ENCODE measurements around the gene CHD8. TPM values are rescaled to one million over a fixed set of nuclear protein-coding genes. Genes with fewer than 3 reads are reported as not detected.
"Not testable (repeated sequence)": the region's sequence is repeated elsewhere in the genome, so short reads cannot be mapped to it uniquely, and the experiment has no call there.

Gene CHD8
- total RNA-seq, 1 experiment from 2014 or later, result 41.0 TPM

GRCh38 chr14:21467616-21468015, 11.7 kb upstream of the CHD8 start:
- H3K27me3 ChIP-seq (replicated peaks), result no peaks in the 10 kb centered on the region
- H3K27ac ChIP-seq, result no peak overlapping the region
- H3K9me3 ChIP-seq (replicated peaks), result no peaks in the 10 kb centered on the region
- H3K4me3 ChIP-seq, result no peak overlapping the region
- H3K36me3 ChIP-seq, result peaks cover 27% of the 10 kb centered on the region
- DNase-seq (ENCODE audit: low read depth in 1 of 2, low spot score in 2 of 2), result no peak
- no peaks in the 10 kb centered on the region for H3K4me1 ChIP-seq (replicated peaks)

GRCh38 chr14:21455592-21455911, 371 bp downstream of the CHD8 start:
- Histone ChIP-seq H3K27me3 (replicated peaks) (no peaks in the 10 kb centered on the region), H3K4me3 (peak overlapping the region; percentile 55), H3K9me3 (replicated peaks) (no peaks in the 10 kb centered on the region), H3K27ac (peak overlapping the region; percentile 30), H3K4me1 (replicated peaks) (peaks cover 6% of the 10 kb centered on the region; the same call in 1 of the 2 replicates), H3K36me3 (peaks cover 9% of the 10 kb centered on the region)
- DNase-seq (ENCODE audit: low read depth in 1 of 2, low spot score in 2 of 2), result no peak

- Histone ChIP-seq H3K9me3 (replicated peaks) (no peaks in the 10 kb centered on the region), H3K27me3 (replicated peaks) (no peaks in the 10 kb centered on the region), H3K4me3 (peak overlapping the region; percentile 55), H3K36me3 (peaks cover 6% of the 10 kb centered on the region), H3K4me1 (replicated peaks) (peaks cover 6% of the 10 kb centered on the region; the same call in 1 of the 2 replicates), H3K27ac (no peak overlapping the region)
- peak in 1 of 2 experiments; percentile 4 for DNase-seq (ENCODE audit: low read depth in 1 of 2, low spot score in 2 of 2)
Observed at GRCh38 chr14:21454843-21455544, 929 bp downstream of the CHD8 start.

- no peak for DNase-seq (ENCODE audit: low read depth in 1 of 2, low spot score in 2 of 2)
Observed at GRCh38 chr14:21449899-21450216, 6.1 kb downstream of the CHD8 start.

GRCh38 chr14:21442657-21443056, 13.3 kb downstream of the CHD8 start:
- H3K9me3 ChIP-seq (replicated peaks); H3K4me1 ChIP-seq (replicated peaks); H3K27me3 ChIP-seq (replicated peaks); H3K36me3 ChIP-seq; DNase-seq (ENCODE audit: low read depth in 1 of 2, low spot score in 2 of 2); H3K27ac ChIP-seq; H3K4me3 ChIP-seq: not testable (repeated sequence)

More at GRCh38 chr14:21449899-21450216, 6.1 kb downstream of the CHD8 start:
- no peaks in the 10 kb centered on the region for H3K27me3 ChIP-seq (replicated peaks)
- peaks cover 6% of the 10 kb centered on the region for H3K36me3 ChIP-seq
- no peaks in the 10 kb centered on the region for H3K9me3 ChIP-seq (replicated peaks)
- H3K4me3 ChIP-seq, result no peak overlapping the region
- no peak overlapping the region for H3K27ac ChIP-seq
- peaks cover 4% of the 10 kb centered on the region; the same call in 1 of the 2 replicates for H3K4me1 ChIP-seq (replicated peaks)

- no peak for DNase-seq (ENCODE audit: low read depth in 1 of 2, low spot score in 2 of 2)
- H3K9me3 ChIP-seq (replicated peaks), result no peaks in the 10 kb centered on the region
- H3K4me1 ChIP-seq (replicated peaks), result peaks cover 12% of the 10 kb centered on the region
- H3K4me3 ChIP-seq, result no peak overlapping the region
- peaks cover 4% of the 10 kb centered on the region; the same call in 1 of the 2 replicates for H3K36me3 ChIP-seq
- H3K27me3 ChIP-seq (replicated peaks), result no peaks in the 10 kb centered on the region
- no peak overlapping the region for H3K27ac ChIP-seq
Observed at GRCh38 chr14:21440859-21441258, 15.1 kb downstream of the CHD8 start.

- H3K4me3 ChIP-seq, result peak overlapping the region; percentile 54
- no peaks in the 10 kb centered on the region for H3K9me3 ChIP-seq (replicated peaks)
- peaks cover 16% of the 10 kb centered on the region for H3K36me3 ChIP-seq
- DNase-seq (ENCODE audit: low read depth in 1 of 2, low spot score in 2 of 2), result peak; percentile 99
- H3K4me1 ChIP-seq (replicated peaks), result peaks cover 15% of the 10 kb centered on the region
- peak overlapping the region; percentile 65 for H3K27ac ChIP-seq
- H3K27me3 ChIP-seq (replicated peaks), result no peaks in the 10 kb centered on the region
Observed at GRCh38 chr14:21437063-21437901, 18.6 kb downstream of the CHD8 start.

- Histone ChIP-seq H3K9me3 (replicated peaks) (no peaks in the 10 kb centered on the region), H3K27me3 (replicated peaks) (no peaks in the 10 kb centered on the region), H3K4me1 (replicated peaks) (peaks cover 15% of the 10 kb centered on the region), H3K4me3 (peak overlapping the region; percentile 54), H3K27ac (no peak overlapping the region), H3K36me3 (peaks cover 21% of the 10 kb centered on the region)
- DNase-seq (ENCODE audit: low read depth in 1 of 2, low spot score in 2 of 2), result peak in 1 of 2 experiments; percentile 6
Observed at GRCh38 chr14:21436567-21437062, 19.3 kb downstream of the CHD8 start.

GRCh38 chr14:21431126-21431525, 24.8 kb downstream of the CHD8 start:
- Histone ChIP-seq H3K27ac (no peak overlapping the region), H3K4me1 (replicated peaks) (peaks cover 5% of the 10 kb centered on the region; the same call in 1 of the 2 replicates), H3K36me3 (peaks cover 67% of the 10 kb centered on the region), H3K4me3 (no peak overlapping the region), H3K27me3 (replicated peaks) (no peaks in the 10 kb centered on the region), H3K9me3 (replicated peaks) (no peaks in the 10 kb centered on the region)
- DNase-seq (ENCODE audit: low read depth in 1 of 2, low spot score in 2 of 2), result no peak

GRCh38 chr14:21428930-21429329, 27.0 kb downstream of the CHD8 start:
- peaks cover 75% of the 10 kb centered on the region for H3K36me3 ChIP-seq

GRCh38 chr14:21426692-21427091, 29.2 kb downstream of the CHD8 start:
- Histone ChIP-seq H3K36me3 (peaks cover 89% of the 10 kb centered on the region), H3K27ac (no peak overlapping the region), H3K27me3 (replicated peaks) (no peaks in the 10 kb centered on the region), H3K4me3 (no peak overlapping the region), H3K4me1 (replicated peaks) (no peaks in the 10 kb centered on the region), H3K9me3 (replicated peaks) (no peaks in the 10 kb centered on the region)
- no peak for DNase-seq (ENCODE audit: low read depth in 1 of 2, low spot score in 2 of 2)

More at GRCh38 chr14:21428930-21429329, 27.0 kb downstream of the CHD8 start:
- Histone ChIP-seq H3K27me3 (replicated peaks) (no peaks in the 10 kb centered on the region), H3K27ac (no peak overlapping the region), H3K4me3 (no peak overlapping the region), H3K4me1 (replicated peaks) (no peaks in the 10 kb centered on the region), H3K9me3 (replicated peaks) (no peaks in the 10 kb centered on the region)
- no peak for DNase-seq (ENCODE audit: low read depth in 1 of 2, low spot score in 2 of 2)

GRCh38 chr14:21419528-21419927, 36.4 kb downstream of the CHD8 start:
- Histone ChIP-seq H3K27ac (no peak overlapping the region), H3K4me1 (replicated peaks) (no peaks in the 10 kb centered on the region), H3K9me3 (replicated peaks) (no peaks in the 10 kb centered on the region), H3K27me3 (replicated peaks) (no peaks in the 10 kb centered on the region), H3K36me3 (peaks cover 75% of the 10 kb centered on the region), H3K4me3 (no peak overlapping the region)
- no peak for DNase-seq (ENCODE audit: low read depth in 1 of 2, low spot score in 2 of 2)

GRCh38 chr14:21415329-21415728, 40.6 kb downstream of the CHD8 start:
- Histone ChIP-seq H3K9me3 (replicated peaks) (no peaks in the 10 kb centered on the region), H3K27me3 (replicated peaks) (no peaks in the 10 kb centered on the region), H3K4me3 (no peak overlapping the region), H3K4me1 (replicated peaks) (no peaks in the 10 kb centered on the region), H3K36me3 (peaks cover 77% of the 10 kb centered on the region), H3K27ac (no peak overlapping the region)
- no peak for DNase-seq (ENCODE audit: low read depth in 1 of 2, low spot score in 2 of 2)

GRCh38 chr14:21414137-21414631, 41.7 kb downstream of the CHD8 start:
- Histone ChIP-seq H3K36me3 (peaks cover 80% of the 10 kb centered on the region), H3K4me3 (no peak overlapping the region), H3K27me3 (replicated peaks) (no peaks in the 10 kb centered on the region), H3K9me3 (replicated peaks) (no peaks in the 10 kb centered on the region), H3K27ac (no peak overlapping the region), H3K4me1 (replicated peaks) (no peaks in the 10 kb centered on the region)
- no peak for DNase-seq (ENCODE audit: low read depth in 1 of 2, low spot score in 2 of 2)

Measured in SJSA1 (cell line).